ENCODE measurements around the gene JDP2.

Gene JDP2

GRCh38 chr14:75440733-75441477 is 13.1 kb downstream of the JDP2 start:
- TF ChIP-seq ARNT (IDR thresholded peaks at IDR 0.05): no peak
- CTCF ChIA-PET: no interaction called here
- no peak for DNase-seq (ENCODE audit: extremely low spot score)
- POLR2A ChIA-PET: interaction anchor here (0.8 to 0.9 kb wide), 2 partner anchors 13 to 22 kb away, joined by 3 read pairs; partner anchors contain the start of gene JDP2

GRCh38 chr14:75441728-75442127 is 13.9 kb downstream of the JDP2 start:
- TF ChIP-seq ELF4 (IDR thresholded peaks at IDR 0.05): no peak
- TF ChIP-seq NFRKB (IDR thresholded peaks at IDR 0.05): no peak
- TF ChIP-seq PKNOX1 (IDR thresholded peaks at IDR 0.05): no peak
- no peak for TF ChIP-seq ARNT (IDR thresholded peaks at IDR 0.05)
- no peak for TF ChIP-seq CTBP1 (IDR thresholded peaks at IDR 0.05; ENCODE audit: borderline replicate concordance)
- TF ChIP-seq L3MBTL2 (conservative IDR thresholded peaks at IDR 0.05): no peak
- no peak for TF ChIP-seq FOXK2 (IDR thresholded peaks at IDR 0.05)
- no peak for TF ChIP-seq FOXA1 (IDR thresholded peaks at IDR 0.05)
- TF ChIP-seq TARDBP (IDR thresholded peaks at IDR 0.05): no peak
- TF ChIP-seq SP1 (IDR thresholded peaks at IDR 0.05): no peak
- TF ChIP-seq BHLHE40 (IDR thresholded peaks at IDR 0.05; ENCODE audit: borderline replicate concordance): no peak
- no peak for TF ChIP-seq SUZ12 (IDR thresholded peaks at IDR 0.05)
- TF ChIP-seq LEF1 (IDR thresholded peaks at IDR 0.05; ENCODE audit: borderline replicate concordance): no peak
- no peak for TF ChIP-seq FOXM1 (IDR thresholded peaks at IDR 0.05; ENCODE audit: borderline replicate concordance)
- TF ChIP-seq ZNF384 (IDR thresholded peaks at IDR 0.05): no peak
- TF ChIP-seq HDGF (IDR thresholded peaks at IDR 0.05; ENCODE audit: borderline replicate concordance): no peak
- CTCF ChIA-PET: interaction anchor here (0.9 kb wide), 1 partner anchor 12 kb away, joined by 3 read pairs; no protein-coding TSS in a partner anchor
- POLR2A ChIA-PET: no interaction called here
- no peak for DNase-seq (ENCODE audit: extremely low spot score)

GRCh38 chr14:75442166-75442565 is 14.3 kb downstream of the JDP2 start:
- no peak for DNase-seq (ENCODE audit: extremely low spot score)
- CTCF ChIA-PET: interaction anchor here (0.6 to 0.9 kb wide), 3 partner anchors 13 to 75 kb away, joined by 3 read pairs; partner anchors contain the start of gene JDP2
- TF ChIP-seq HDGF (IDR thresholded peaks at IDR 0.05; ENCODE audit: borderline replicate concordance) (no peak), PKNOX1 (IDR thresholded peaks at IDR 0.05) (no peak), SP1 (IDR thresholded peaks at IDR 0.05) (no peak), ZNF384 (IDR thresholded peaks at IDR 0.05) (no peak), ARNT (IDR thresholded peaks at IDR 0.05) (no peak), BHLHE40 (IDR thresholded peaks at IDR 0.05; ENCODE audit: borderline replicate concordance) (no peak), LEF1 (IDR thresholded peaks at IDR 0.05; ENCODE audit: borderline replicate concordance) (no peak)
- POLR2A ChIA-PET: interaction anchor here (1.0 to 1.2 kb wide), 2 partner anchors 14 to 17 kb away, joined by 3 to 5 read pairs; partner anchors contain the start of gene JDP2

GRCh38 chr14:75442642-75443041 is 14.8 kb downstream of the JDP2 start:
- CTCF ChIA-PET: interaction anchor here (0.6 to 0.9 kb wide), 3 partner anchors 13 to 74 kb away, joined by 3 read pairs; partner anchors contain the start of gene JDP2
- TF ChIP-seq LEF1 (IDR thresholded peaks at IDR 0.05; ENCODE audit: borderline replicate concordance): no peak
- TF ChIP-seq L3MBTL2 (conservative IDR thresholded peaks at IDR 0.05): no peak
- no peak for TF ChIP-seq TARDBP (IDR thresholded peaks at IDR 0.05)
- TF ChIP-seq PKNOX1 (IDR thresholded peaks at IDR 0.05): no peak
- TF ChIP-seq NFRKB (IDR thresholded peaks at IDR 0.05): no peak
- TF ChIP-seq ZNF384 (IDR thresholded peaks at IDR 0.05): no peak
- no peak for TF ChIP-seq SP1 (IDR thresholded peaks at IDR 0.05)
- no peak for TF ChIP-seq CTBP1 (IDR thresholded peaks at IDR 0.05; ENCODE audit: borderline replicate concordance)
- TF ChIP-seq ELF4 (IDR thresholded peaks at IDR 0.05): no peak
- TF ChIP-seq FOXA1 (IDR thresholded peaks at IDR 0.05): no peak
- TF ChIP-seq FOXM1 (IDR thresholded peaks at IDR 0.05; ENCODE audit: borderline replicate concordance): no peak
- TF ChIP-seq BHLHE40 (IDR thresholded peaks at IDR 0.05; ENCODE audit: borderline replicate concordance): no peak
- no peak for TF ChIP-seq FOXK2 (IDR thresholded peaks at IDR 0.05)
- TF ChIP-seq ARNT (IDR thresholded peaks at IDR 0.05): no peak
- TF ChIP-seq SUZ12 (IDR thresholded peaks at IDR 0.05): no peak
- no peak for TF ChIP-seq HDGF (IDR thresholded peaks at IDR 0.05; ENCODE audit: borderline replicate concordance)
- no peak for DNase-seq (ENCODE audit: extremely low spot score)
- POLR2A ChIA-PET: interaction anchor here (1.0 to 1.2 kb wide), 2 partner anchors 15 to 18 kb away, joined by 3 to 5 read pairs; partner anchors contain the start of gene JDP2

- CTCF ChIA-PET: interaction anchor here (1.1 kb wide), 1 partner anchor 45 kb away, joined by 5 read pairs; no protein-coding TSS in a partner anchor
- POLR2A ChIA-PET: interaction anchor here (0.6 to 1.2 kb wide), 4 partner anchors 9 to 22 kb away, joined by 3 to 5 read pairs (median 4); partner anchors contain the start of gene JDP2
- TF ChIP-seq TARDBP (IDR thresholded peaks at IDR 0.05) (no peak), FOXA1 (IDR thresholded peaks at IDR 0.05) (no peak), ARNT (IDR thresholded peaks at IDR 0.05) (no peak), CTBP1 (IDR thresholded peaks at IDR 0.05; ENCODE audit: borderline replicate concordance) (no peak), SUZ12 (IDR thresholded peaks at IDR 0.05) (no peak), SP1 (IDR thresholded peaks at IDR 0.05) (no peak), PKNOX1 (IDR thresholded peaks at IDR 0.05) (no peak), BHLHE40 (IDR thresholded peaks at IDR 0.05; ENCODE audit: borderline replicate concordance) (no peak), ZNF384 (IDR thresholded peaks at IDR 0.05) (no peak), HDGF (IDR thresholded peaks at IDR 0.05; ENCODE audit: borderline replicate concordance) (no peak), FOXM1 (IDR thresholded peaks at IDR 0.05; ENCODE audit: borderline replicate concordance) (no peak), LEF1 (IDR thresholded peaks at IDR 0.05; ENCODE audit: borderline replicate concordance) (no peak), FOXK2 (IDR thresholded peaks at IDR 0.05) (no peak), ELF4 (IDR thresholded peaks at IDR 0.05) (no peak), NFRKB (IDR thresholded peaks at IDR 0.05) (no peak), L3MBTL2 (conservative IDR thresholded peaks at IDR 0.05) (no peak)
- no peak for DNase-seq (ENCODE audit: extremely low spot score)
These were observed 15.6 kb downstream of the JDP2 start for GRCh38 chr14:75443203-75443969.

Data from HEK293T (cell line).